ENCODE results near the gene ADAM17.

DNA sequence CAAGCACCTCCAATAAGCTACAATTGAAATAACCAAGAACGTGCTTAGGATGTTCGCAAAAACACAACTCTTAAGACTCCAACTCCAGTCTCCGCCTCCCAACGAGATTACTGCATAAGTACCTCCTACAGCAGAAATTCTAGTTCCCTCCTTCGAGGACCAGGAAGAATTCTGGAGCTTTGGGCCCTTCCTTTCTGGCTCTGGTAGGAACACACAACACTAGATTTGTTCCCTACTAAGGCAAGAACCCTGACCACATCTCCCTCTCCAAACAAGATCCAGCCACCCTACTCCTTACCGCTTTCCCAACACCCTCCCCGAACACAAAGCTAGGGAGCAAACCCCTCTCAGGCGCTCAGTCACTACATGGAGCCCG, 721 bp downstream of the ADAM17 start:
- TF ChIP-seq CTCF (IDR thresholded peaks at IDR 0.05) (no peak), POLR2A (IDR thresholded peaks at IDR 0.05) (no peak)
